COLO829 (cell line): ENCODE results near the gene SYNPO2.
"Not testable (repeated sequence)": the region's sequence is repeated elsewhere in the genome, so short reads cannot be mapped to it uniquely, and the experiment has no call there.

Experiments used
- DNase-seq: peaks from one replicate; pipeline ENCODE4 v3.0.0; 2012; ENCODE audit warnings: low spot score

Gene SYNPO2

DNA sequence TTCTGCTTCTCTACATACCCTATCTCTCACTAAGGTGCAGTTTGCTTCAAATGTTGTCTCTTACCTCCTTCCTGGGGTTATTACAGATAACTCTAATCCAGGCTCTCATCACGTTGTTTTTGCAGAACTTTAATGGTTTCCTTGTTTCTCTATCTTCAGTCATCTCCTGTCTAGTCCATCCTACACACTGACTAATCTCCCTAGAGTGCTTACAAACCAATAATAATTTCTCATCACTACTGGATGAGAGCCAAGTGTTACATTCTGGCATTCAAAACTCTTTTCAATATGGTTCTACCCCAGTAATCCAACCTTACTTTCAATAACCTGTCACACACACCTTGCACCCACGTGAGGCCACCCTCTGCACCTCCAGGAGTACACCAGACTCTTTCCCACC lies 86.1 kb downstream of the SYNPO2 start:
- peak; percentile 49 for DNase-seq

DNA sequence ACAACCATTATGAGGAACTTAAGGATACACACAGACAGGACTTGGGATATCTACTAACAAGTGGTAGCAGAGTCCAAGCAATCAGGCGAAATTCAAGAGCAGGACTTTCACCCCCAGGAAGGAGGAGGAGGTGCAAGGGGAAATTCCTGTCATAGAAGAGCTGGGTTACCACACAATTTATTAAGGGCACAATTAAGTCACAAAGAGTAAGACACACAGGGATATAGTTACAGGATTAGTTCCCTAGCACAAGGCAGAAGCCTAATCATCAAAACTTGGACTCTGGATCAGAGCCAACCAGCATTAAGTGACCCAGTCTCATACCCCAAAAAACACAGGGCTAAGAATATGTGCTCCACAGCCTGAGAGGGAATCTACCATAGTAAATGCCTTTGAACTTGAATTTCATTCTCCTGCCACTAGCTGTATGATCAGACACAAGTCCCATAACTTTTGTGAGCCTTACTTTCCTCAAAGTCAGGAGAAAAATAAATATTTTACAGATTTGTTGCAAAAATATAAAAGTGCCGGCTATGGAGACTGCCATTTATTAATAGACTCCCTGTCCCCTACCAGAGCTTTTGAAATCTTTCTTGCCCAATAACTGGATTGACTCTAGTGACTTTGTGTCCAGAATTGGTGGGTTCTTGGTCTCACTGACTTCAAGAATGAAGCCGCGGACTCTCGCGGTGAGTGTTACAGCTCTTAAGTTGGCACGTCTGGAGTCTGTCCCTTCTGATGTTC lies 87.0 kb downstream of the SYNPO2 start:
- DNase-seq: no peak

DNA sequence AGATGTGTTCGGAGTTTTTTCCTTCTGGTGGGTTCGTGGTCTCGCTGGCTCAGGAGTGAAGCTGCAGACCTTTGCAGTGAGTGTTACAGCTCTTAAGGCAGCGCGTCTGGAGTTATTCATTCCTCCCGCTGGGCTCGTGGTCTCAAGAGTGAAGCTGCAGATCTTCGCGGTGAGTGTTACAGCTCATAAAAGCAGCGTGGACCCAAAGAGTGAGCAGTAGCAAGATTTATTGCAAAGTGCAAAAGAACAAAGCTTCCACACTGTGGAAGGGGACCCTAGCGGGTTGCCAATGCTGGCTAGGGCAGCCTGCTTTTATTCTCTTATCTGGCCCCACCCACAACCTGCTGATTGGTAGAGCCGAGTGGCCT lies 87.5 kb downstream of the SYNPO2 start:
- not testable (repeated sequence) for DNase-seq

DNA sequence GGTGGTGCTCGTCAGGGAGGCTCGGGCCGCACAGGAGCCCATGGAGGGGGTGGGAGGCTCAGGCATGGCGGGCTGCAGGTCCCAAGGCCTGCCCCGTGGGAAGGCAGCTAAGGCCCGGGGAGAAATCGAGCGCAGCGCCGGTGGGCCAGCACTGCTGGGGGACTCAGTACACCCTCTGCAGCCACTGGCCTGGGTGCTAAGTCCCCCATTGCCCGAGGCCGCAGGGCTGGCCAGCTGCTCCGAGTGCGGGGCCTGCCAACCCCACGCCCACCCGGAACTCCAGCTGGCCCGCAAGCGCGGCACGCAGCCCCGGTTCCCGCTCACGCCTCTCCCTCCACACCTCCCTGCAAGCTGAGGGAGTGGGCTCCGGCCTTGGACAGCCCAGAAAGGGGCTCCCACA lies 88.4 kb downstream of the SYNPO2 start:
- DNase-seq: not testable (repeated sequence)

DNA sequence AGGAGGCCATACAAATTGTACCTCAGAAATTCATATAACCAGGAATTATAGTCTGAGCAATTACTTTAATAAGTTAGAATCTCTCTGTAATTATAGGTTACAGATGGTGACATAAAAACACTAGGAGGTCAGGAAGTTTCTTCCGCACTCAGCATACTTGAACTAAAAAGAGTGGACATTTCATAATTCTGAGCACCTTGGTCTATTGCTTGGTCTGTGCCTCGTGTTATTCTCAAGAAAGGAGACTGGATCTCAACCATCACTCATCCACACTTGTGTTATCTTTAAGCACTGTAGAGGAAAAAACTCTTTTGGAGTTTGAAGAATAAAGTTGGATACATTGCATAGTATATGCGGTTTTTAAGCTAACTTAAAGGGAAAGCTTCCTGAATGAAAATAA lies 91.1 kb downstream of the SYNPO2 start:
- DNase-seq: no peak

DNA sequence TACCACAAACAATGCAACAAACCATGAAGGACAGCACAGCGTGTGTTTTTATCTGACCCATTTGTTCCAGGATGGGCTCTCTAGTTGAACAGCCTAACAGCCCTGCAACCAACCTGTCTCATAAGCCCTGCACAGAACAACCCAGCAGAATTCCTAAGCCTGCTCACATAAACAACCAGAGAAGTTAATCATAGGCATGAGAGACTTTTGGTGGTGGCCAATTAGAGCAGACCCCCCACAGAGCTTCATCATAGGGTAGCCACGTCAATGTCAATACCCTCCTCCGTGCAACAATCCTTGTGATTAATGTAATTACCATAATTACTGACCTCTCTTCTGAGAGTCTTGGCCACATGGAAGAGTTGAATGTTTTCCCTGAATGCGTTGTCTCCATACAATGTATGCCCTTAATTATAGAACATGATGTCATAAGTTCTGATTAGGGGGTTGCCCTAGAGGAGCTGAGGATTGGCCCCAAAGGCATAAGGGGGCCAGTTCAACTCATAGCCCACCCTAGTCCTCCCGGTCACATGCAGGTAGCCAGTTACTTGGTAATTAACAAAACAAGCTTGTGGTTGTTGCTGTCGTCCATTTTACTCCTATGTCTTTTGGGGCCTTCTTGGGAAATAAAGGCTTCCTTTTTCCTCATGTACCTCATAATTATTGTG lies 92.7 kb downstream of the SYNPO2 start:
- no peak for DNase-seq

DNA sequence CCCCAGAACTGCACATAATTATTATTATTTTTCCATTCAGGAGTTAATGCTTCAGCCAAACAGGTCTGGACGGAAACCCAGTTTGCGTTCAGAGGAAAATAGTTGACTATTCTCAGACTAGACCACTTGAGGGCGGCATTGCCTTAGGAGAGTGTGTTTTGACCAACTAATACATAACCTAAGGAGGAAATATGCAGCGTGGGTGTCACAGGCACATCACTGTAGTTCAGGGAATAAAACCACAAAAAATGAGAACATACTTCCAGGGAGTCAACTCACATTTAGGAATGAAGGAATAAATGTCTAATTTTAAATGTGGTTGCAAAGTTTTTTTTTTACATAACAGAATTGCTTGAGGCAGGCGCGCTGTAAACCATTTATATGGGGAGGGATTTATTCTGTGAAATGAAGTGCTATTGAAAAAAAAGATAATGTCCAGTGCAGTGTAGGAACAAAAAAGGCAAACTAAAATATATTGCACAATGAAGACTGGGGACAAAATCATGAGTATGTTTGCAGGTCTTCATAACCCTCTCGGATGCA lies 93.3 kb downstream of the SYNPO2 start:
- DNase-seq: peak; percentile 93

DNA sequence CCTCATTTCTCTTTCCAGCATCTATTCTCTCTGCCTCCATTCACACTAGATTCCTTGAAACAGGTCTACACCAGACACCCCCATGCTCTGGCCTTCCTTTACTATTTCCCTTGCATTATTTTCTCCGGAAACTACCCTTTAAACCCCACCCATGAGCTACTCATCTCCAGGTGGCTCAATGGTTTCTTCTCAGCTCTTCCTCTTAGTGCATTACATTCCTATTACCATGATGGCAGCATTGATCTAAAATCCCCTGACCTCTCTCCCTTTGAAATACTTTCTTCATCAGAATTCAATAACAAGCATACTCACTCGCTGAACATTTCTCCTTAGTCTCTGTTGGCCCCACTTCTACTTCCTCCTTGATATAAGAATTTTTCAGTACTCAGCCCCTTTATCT lies 94.6 kb downstream of the SYNPO2 start:
- no peak for DNase-seq

DNA sequence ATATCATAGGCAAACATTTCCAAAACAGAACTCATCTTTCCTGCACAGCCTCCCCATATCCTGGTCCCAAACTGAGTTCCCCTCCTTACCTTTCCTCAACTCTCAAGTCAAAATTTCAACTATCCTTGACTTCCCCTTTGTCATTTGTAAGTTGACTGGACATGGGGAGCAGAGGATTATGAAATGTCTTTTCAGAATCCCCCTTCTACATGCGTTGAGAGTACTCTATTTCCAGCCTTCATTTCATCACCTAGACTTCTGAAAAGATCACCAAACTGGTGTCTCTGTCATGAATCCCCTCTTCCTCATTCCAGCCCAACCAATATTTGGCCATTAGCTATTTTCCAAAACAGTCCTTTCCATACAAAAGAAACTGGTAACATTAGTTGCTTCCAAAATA lies 95.2 kb downstream of the SYNPO2 start:
- no peak for DNase-seq

DNA sequence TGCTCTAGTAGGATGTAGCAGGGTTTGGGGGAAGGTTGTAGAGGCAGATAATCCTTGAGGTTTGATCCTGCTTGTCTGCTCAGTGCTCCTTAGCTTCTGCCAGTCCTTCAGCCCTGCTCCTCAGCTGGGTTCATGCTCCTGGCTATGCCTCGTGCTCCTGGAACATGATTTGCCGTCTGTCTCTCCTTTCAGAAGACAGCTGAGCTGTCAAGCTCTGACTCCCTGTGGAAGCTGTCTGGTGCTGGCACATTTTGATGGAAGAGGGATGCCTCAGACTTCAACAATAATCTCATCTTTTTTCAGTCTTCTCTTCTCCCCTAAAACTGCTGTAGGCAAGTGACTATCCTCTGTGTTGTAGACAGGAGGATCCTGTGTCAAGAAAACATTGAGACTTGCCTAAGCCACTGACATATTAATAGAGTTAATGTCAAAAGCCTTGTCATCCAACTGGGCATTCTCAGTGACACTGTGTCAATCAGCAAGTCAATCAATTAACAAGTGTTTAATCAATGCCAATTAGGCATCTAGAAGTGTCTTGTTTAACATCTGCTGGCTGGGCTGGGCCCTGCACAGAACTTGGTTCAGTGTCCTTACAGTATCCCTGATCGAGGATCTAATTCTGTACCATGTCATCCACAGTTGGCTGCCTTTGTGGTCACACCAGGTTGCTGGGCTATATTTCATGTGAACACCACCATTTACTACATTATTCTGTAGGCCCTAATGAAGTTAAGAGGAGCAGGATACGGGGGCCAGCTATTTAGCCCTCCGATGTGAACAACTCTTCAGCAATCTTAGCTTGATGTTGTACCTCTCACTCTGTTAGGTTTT lies 96.7 kb downstream of the SYNPO2 start:
- no peak for DNase-seq

DNA sequence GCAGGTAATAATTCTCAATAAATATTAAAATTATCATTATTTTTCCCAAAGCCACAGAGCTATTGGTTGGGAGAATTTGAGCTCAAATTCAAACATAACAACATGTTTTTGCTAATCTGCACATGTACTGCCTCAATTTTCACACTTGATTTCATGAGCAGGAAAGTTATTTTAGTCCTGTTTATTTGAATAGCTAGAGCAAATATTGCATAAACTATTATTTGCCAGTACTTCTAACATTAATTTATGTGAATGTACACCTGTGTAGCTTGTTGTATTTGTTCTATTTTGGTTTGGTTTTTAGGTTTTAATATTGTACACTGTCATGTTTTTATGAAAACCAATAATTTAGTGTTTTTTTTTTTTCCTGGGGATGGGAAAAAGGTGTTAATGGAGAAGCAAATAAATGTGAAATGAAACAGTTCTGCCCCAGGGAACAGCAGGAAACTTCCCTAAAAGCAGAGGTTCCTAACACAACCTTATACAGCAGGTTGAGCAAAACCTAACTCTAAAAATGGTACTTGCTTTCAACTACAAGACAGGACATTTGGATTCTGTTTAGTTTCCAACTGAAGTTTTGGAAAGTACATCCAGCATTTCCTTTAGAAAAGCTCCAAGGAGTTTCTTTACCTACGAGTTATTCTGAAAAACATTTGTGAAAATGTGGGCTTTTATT lies 99.4 kb downstream of the SYNPO2 start:
- no peak for DNase-seq

DNA sequence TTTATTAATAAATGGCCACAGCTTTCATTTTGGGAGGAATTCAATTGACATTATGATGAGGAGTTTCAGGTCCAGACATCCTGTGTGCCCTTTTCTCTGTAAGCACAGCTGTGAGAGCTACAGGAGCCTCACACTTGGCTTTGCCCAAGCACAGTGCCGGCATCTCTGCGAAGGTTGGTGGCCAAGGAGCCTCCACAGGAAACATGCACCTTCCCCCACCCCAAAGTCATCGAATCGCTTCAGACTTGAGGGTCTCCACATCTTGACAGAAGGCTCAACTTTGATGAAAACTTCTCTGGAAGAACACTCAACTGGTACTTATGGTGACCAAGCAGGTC lies 100.0 kb downstream of the SYNPO2 start:
- DNase-seq: no peak

DNA sequence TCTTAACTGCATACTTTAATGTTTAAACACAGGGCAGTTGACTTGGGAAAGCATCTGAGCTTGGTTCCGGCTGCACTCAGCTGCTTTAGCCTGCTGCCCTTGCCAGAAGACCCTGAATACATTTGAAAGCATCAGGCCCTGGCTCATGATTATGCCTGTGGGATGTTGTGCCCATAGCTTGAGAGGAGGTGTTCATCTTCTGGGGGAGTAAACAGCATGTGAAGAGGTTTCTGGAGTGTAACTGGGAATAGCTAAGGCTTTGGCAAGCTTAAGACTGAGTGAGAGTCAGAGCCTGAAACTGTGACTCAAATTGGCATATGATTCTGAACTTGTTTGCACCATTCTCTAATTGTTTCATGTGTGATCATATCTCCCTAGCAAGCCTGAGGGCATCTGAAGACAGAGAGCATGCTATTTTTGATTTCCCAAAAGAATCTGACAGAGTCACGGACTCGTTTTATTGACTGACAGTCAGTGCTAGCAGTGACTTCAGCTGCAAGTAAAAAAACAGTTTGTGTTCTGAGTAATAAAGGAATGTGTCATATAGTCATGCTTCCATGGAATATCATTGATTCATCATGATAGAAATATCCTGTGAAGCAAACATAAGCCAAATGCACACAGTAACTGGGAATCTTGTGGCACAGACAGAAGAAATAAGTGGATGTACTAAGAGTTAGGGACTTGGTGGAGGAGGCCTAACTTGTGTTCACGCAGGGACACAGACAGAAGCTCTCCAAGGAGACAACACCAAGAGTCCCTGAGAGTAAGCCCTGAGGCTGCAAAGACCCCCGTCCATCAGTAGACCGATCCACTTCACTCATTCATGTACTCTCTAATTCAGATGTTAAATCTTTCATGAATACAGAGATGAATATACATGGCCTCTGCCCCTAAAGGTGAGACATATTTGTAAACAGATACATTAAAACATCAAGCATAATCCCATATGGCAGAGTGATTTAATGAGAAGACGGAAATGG lies 100.7 kb downstream of the SYNPO2 start:
- peak; percentile 82 for DNase-seq

DNA sequence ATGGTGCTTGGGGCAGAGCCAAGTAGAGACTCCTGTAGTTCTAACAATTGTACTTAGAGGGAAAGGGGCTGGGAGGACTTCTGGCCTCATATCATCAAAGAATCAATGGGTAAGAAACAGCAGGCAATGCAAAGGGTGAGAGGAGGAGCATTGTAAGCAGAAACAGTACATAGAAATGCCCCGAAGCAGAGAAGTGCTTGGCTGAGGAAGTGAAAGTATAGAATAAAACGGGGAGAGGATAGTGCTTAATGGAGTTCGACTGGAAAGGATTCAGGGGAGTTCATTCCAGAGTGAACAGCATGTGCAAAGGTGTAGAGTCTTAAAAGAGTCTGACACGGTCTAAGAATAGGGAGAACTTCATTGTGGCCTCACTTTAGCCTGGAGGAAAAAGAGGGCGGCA lies 103.0 kb downstream of the SYNPO2 start:
- no peak for DNase-seq

DNA sequence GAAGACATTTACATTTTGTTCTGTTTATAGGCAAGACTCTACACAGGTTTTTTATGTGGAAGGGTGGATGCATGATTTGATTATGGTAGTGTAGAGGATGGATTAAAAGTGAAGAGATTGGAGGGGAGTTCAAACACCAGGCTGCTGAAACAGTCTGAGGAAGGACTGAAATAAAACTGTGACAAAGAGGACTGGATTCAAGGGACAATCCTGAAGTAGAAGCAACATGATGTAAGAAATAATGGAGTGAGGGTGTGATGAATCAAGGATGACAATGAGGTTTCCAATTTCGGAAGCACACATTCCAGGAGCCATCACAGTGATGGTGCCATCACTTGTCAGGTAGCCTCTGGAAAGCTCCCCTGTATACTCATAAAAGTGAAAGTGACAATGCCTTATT lies 103.5 kb downstream of the SYNPO2 start:
- DNase-seq: no peak

DNA sequence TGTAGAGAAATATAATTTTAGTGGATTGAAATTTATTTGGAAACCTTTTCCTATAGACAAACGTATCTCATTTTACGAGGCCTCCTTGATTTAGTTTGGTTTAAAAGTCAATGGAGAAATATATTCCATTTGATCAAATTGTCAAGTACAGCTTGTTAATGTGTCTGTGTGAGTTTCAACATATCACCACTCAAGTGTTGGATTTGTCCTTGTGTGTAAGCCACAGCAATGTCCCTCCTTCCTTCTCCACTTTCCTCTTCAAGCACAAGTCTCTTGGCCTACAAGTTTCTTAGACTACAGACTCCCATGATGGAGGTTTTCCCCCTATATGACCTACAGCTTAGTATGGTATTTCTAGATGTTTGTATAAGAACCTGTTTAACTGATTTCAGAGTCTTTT lies 104.7 kb downstream of the SYNPO2 start:
- no peak for DNase-seq

DNA sequence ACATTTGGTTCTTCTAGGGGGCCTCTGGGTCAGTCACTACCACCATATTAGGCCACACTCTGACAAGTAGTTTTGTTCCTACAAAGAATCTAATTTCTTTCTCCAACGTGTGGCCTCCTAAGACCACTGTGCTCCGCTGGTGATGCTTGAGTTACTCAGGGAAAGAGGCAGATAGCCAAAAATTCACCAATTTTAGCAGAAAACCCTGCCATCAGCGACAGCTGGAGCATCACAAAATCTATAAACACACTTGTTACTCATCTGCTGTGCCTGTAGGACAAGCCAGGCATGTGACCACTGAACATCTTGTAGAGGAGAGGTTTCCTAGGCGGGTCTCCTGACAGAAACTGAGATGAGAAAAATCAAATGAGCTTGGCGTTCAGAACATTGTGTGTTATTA lies 105.4 kb downstream of the SYNPO2 start:
- no peak for DNase-seq

DNA sequence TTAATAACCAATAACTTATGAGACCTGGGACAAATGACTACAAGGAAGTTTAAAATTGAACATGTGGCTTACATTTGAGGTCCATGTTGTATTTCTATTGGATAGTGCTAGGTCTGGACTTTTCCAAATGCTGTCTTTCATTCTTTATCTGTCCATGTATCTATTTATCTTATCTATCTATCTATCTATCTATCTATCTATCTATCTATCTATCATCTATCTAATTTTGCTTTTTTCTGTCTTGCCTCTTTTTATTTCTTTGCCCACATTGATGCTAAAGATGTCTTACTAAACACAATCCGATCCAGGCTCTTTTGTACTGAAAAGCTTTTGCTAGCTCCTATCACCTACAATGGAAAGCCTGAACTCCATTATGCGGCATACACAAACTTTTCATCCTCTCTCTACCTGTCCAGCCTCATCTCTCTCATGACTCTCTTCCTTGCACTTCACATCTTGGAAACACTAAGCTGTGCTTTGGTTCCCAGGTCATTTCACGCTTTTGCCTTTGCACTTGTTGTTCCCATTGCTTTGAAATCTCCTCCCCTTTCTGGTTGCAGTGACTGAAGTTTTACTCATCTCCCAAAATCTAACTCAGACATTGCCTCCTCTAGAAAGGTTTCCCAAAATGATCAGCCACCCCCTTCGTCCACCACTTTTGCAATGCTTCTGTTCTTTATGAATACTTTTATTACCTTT lies 107.2 kb downstream of the SYNPO2 start:
- DNase-seq: no peak

DNA sequence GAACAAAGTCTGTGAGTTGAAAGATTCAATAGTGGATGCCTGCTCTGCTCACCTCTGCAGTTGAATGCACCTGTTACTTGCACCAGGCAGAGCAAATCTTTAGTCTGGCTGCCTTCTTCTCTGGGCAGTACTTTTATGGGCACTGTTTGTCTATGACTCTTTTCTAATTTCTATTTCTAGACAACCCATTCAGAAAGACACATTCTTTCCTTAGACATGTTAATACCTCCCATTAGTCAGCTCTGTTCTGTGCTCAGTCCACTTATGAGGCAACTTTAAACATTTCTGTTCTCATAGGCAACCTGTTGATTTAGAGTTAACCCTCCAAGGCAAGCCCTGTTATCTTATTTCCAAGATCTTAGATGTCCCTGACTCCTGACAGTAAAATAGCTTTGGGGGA lies 108.9 kb downstream of the SYNPO2 start:
- DNase-seq: no peak

DNA sequence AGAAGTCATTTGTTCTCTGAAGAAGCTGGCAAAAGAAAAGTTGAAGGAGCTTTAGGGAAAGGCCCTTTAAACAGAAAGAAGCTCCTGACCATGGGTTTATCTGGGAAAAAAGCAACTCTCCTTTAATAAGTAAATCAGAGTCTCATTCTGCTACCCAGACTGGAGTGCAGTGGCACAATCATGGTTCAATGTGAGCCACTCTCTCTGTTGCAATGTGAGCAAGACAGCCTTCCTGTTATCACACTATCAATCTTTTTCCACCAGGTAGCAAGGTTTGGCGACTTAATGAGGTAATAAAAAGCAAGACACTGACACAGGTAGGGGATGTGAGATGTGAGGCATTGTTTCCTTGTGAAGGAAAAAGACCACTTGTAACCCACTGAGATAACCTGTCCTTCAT lies 111.3 kb downstream of the SYNPO2 start:
- no peak for DNase-seq

DNA sequence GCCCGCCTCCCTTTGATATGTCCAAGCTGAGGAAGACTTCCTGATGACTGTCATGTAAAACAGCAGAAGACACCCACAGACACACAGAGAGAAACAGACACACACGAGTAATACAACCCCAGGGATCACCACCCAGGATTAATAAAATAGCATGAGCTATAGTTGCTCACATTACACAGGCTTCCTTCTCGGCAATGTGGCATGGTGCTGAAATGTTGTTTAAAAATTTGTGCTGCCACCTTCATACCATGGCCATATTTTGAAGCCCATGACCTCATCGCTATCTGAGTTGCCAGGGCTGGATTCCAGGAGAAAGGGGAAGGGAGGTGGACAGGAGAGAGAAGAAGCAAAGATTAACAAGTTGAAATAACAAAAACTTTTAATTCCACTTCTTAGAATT lies 111.7 kb downstream of the SYNPO2 start:
- no peak for DNase-seq
